HFFc6 (cell line): Measurements from ENCODE around the gene GSAP. TPM values are rescaled to one million over a fixed set of nuclear protein-coding genes. Genes with fewer than 3 reads are reported as not detected.
"Not testable (repeated sequence)": the region's sequence is repeated elsewhere in the genome, so short reads cannot be mapped to it uniquely, and the experiment has no call there.

ENCODE experiments used
- DNase-seq: peaks from one replicate; pipeline ENCODE4 v3.0.0-alpha.2; 2018
- H3K27ac Mint-ChIP-seq: 2 replicates; pipeline ENCODE4 v1.8.0; 2020; ENCODE audit warnings: mild to moderate bottlenecking, mixed read lengths
- H3K27me3 Mint-ChIP-seq: 2 replicates; pipeline ENCODE4 v1.8.0; 2021; ENCODE audit warnings: mild to moderate bottlenecking, moderate library complexity, mixed read lengths; ENCODE audit not compliant: insufficient read depth
- H3K36me3 Mint-ChIP-seq: 2 replicates; pipeline ENCODE4 v1.8.0; 2021; ENCODE audit warnings: low read depth, mixed read lengths
- H3K4me1 Mint-ChIP-seq: 2 replicates; pipeline ENCODE4 v1.8.0; 2020; ENCODE audit warnings: low read depth, mixed read lengths
- H3K4me3 Mint-ChIP-seq: 2 replicates; pipeline ENCODE4 v1.8.0; 2020; ENCODE audit warnings: mild to moderate bottlenecking, moderate library complexity, mixed read lengths
- H3K9me3 Mint-ChIP-seq: 2 replicates; pipeline ENCODE4 v1.8.0; 2020; ENCODE audit warnings: mild to moderate bottlenecking, mixed read lengths
- long read RNA-seq: library from polyadenylated mRNA; unstranded; transcript quantifications from one replicate; pipeline ENCODE4 v2.0.0, GENCODE V29; 2019
- total RNA-seq, 6 experiments: library from RNA; stranded (reverse); fragmentation: NEBNext Ultra II Directional; extraction: Animal tissue kit (Norgen Biotek cat#: 25700); gene quantifications; 2 replicates in 1 of 6; 3 replicates in 5 of 6; pipeline ENCODE4 v1.2.3, GENCODE V29; 2021
- TF ChIP-seq, protein P1 (sequence below): fragments of 200-600 bp; sonication (generic); IDR thresholded peaks from 2 replicates; pipeline ENCODE4 v1.5.0; 2021; ENCODE audit warnings: antibody characterized with exemption, mild to moderate bottlenecking

The GSAP gene, protein sequence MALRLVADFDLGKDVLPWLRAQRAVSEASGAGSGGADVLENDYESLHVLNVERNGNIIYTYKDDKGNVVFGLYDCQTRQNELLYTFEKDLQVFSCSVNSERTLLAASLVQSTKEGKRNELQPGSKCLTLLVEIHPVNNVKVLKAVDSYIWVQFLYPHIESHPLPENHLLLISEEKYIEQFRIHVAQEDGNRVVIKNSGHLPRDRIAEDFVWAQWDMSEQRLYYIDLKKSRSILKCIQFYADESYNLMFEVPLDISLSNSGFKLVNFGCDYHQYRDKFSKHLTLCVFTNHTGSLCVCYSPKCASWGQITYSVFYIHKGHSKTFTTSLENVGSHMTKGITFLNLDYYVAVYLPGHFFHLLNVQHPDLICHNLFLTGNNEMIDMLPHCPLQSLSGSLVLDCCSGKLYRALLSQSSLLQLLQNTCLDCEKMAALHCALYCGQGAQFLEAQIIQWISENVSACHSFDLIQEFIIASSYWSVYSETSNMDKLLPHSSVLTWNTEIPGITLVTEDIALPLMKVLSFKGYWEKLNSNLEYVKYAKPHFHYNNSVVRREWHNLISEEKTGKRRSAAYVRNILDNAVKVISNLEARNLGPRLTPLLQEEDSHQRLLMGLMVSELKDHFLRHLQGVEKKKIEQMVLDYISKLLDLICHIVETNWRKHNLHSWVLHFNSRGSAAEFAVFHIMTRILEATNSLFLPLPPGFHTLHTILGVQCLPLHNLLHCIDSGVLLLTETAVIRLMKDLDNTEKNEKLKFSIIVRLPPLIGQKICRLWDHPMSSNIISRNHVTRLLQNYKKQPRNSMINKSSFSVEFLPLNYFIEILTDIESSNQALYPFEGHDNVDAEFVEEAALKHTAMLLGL
- total RNA-seq = 1 to 10 TPM; 1.4 to 2.8 (median 2.2) TPM
- long read RNA-seq, partial matches to known transcripts = 0 of 2 reads
- long read RNA-seq, other reads (novel, unspliced or antisense) = 1 of 2 reads

DNA sequence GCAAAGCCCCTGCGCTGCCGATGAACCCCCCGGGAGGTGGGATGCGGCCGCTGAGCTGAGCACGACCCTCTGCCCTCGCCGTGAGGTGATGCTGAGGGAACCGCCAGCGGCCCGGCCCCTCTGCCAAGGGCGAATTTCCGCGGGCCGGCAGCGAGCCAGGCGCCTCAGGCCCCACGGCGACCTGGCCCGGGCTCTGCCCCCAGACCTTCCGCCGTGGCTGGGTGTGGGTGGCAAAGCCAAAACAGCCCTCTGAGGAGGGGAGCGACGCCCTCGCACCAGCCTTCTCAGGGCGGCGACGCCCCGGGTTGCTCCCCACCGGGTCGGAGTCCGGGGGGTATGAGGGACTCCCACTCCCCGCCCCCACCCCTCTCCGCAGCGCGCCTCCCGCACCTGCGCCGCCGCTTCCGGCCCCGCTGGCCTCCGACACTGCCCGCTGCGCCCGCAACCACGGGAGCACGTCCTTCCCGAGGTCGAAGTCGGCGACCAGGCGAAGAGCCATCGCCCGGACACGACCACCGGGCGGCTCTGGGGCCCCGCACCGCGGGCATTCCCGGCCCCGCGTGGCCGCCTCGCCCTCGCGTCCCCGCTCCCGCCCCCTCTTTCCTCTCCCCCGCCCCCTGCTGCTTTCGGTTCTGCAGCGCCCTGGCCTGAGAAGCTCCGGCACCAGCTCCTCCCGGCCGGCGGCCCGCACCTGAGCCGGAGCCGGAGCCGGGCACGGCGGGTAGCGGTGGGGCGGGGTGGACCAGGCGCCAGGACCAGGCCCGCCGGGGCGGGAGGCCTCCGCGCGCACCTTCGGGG is at the start of gene GSAP:
Gene GSAP (minus strand): TSS at position 527 of the 798 bp plus-strand sequence. CDS start 28 bp downstream, at position 499.
- no peak within 1 kb of the TSS for H3K27ac Mint-ChIP-seq
- no peaks in the 10 kb centered on the region for H3K9me3 Mint-ChIP-seq
- peaks cover 61% of the 10 kb centered on the region for H3K4me1 Mint-ChIP-seq

DNA sequence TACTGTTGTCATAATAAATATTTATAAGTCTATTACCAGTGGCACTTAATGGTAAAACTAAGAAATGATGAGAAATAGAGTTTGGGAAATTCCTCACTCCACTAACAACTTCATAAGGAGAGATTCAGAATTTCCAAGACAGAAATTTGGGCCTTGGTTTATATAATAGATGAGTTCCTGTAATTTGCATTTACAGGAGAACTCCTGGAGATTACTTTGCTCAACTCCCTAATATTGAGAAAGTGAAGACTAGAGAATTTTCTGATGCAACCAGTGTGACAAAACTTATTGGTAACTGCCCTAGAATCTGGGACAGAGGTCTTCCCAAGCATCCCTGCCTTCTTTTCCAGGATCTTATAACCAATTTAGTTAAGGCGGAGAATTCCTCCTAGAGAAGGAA is 49.1 kb upstream of the GSAP start:
- Mint-ChIP-seq H3K4me1 (peaks cover 35% of the 10 kb centered on the region), H3K36me3 (peaks cover 5% of the 10 kb centered on the region; the same call in 1 of the 2 replicates), H3K27me3 (no peaks in the 10 kb centered on the region; the same call in 1 of the 2 replicates), H3K9me3 (no peaks in the 10 kb centered on the region), H3K4me3 (no peak overlapping the region), H3K27ac (no peak overlapping the region)
- TF ChIP-seq, protein P1, sequence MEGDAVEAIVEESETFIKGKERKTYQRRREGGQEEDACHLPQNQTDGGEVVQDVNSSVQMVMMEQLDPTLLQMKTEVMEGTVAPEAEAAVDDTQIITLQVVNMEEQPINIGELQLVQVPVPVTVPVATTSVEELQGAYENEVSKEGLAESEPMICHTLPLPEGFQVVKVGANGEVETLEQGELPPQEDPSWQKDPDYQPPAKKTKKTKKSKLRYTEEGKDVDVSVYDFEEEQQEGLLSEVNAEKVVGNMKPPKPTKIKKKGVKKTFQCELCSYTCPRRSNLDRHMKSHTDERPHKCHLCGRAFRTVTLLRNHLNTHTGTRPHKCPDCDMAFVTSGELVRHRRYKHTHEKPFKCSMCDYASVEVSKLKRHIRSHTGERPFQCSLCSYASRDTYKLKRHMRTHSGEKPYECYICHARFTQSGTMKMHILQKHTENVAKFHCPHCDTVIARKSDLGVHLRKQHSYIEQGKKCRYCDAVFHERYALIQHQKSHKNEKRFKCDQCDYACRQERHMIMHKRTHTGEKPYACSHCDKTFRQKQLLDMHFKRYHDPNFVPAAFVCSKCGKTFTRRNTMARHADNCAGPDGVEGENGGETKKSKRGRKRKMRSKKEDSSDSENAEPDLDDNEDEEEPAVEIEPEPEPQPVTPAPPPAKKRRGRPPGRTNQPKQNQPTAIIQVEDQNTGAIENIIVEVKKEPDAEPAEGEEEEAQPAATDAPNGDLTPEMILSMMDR = no peak
- no peak for DNase-seq

More for the DNA sequence above, at the start of gene GSAP:
- TF ChIP-seq, protein P1 = peak; percentile 18; the same call in 1 of the 2 replicates
- Mint-ChIP-seq H3K4me3 (peak within 1 kb of the TSS; percentile 71), H3K36me3 (no peaks in the 10 kb centered on the region), H3K27me3 (no peaks in the 10 kb centered on the region)
- no peak for DNase-seq

DNA sequence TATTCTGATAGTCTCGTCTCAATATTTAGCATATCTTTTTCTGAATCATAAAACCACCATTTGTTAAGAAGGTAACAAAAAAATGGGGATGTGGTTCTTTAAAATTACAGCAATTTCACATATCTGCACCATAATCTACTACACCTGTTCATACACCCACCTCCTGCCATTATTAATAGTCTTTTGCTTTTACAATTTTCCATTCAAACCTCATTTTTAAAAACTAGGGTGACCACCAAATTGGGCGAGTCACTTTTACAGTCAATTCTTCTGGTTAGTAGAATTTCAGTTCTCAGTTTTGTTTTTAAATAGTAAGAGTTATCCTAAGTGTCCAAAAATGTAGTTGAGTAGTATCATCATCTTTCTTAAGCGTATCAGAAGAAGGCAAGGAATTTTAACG is 48.4 kb upstream of the GSAP start:
- no peak overlapping the region for H3K27ac Mint-ChIP-seq
- no peak for DNase-seq
- H3K27me3 Mint-ChIP-seq = no peaks in the 10 kb centered on the region; the same call in 1 of the 2 replicates
- peaks cover 35% of the 10 kb centered on the region for H3K4me1 Mint-ChIP-seq
- no peaks in the 10 kb centered on the region for H3K9me3 Mint-ChIP-seq
- TF ChIP-seq, protein P1 = no peak
- peaks cover 5% of the 10 kb centered on the region; the same call in 1 of the 2 replicates for H3K36me3 Mint-ChIP-seq
- no peak overlapping the region for H3K4me3 Mint-ChIP-seq

DNA sequence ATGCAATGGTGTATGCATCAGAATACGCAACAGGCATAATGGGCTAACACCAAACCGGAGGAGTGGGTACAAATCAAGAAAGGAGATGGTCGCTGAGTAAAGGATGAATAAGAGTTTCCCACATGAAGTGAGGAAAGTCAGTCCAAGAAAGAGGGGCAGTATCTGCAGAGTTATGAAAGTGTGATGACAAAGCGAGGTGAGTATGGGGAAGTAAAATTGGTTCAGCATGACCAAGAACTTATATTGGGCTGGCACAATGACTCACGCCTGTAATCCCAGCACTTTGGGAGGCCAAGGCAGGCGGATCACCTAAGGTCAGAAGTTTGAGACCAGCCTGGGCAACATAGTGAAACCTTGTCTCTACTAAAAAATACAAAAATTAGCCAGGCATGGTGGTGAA is 47.5 kb upstream of the GSAP start:
- not testable (repeated sequence) for H3K27me3 Mint-ChIP-seq, H3K36me3 Mint-ChIP-seq, H3K9me3 Mint-ChIP-seq
- Mint-ChIP-seq H3K4me3 (peak overlapping the region; percentile 14; the same call in 1 of the 2 replicates), H3K4me1 (peaks cover 38% of the 10 kb centered on the region), H3K27ac (peak overlapping the region; percentile 19; the same call in 1 of the 2 replicates)
- peak; percentile 72 for DNase-seq

DNA sequence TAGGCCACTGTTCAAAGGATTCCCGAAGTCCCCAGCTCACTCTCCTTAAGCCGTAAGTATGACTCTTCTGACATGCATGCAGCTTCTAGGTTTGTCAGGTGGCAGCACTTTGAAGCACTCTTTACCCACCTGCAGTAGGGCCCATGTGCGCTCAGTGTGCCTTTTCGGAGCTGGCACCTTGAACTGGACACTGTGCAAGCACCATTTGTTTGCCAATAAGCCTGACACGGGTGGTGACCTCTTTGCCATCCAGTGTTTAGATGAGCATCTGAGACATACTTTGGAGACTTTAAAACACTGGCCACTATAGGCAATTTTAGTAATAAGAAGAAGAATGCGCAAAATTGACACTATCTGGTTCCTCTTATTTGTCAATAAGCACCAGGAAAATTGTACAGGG is 45.7 kb upstream of the GSAP start:
- H3K27me3 Mint-ChIP-seq = no peaks in the 10 kb centered on the region; the same call in 1 of the 2 replicates
- no peaks in the 10 kb centered on the region for H3K9me3 Mint-ChIP-seq
- no peak overlapping the region for H3K27ac Mint-ChIP-seq
- H3K4me3 Mint-ChIP-seq = no peak overlapping the region
- no peaks in the 10 kb centered on the region for H3K36me3 Mint-ChIP-seq
- H3K4me1 Mint-ChIP-seq = peaks cover 46% of the 10 kb centered on the region
- TF ChIP-seq, protein P1 = no peak
- DNase-seq = no peak
